SK-N-DZ (cell line): ENCODE data around the gene CFAP70.

Experiments
- DNase-seq: peaks from one replicate; pipeline ENCODE4 v3.0.0-alpha.2; 2015; ENCODE audit warnings: low spot score
- small RNA-seq, 2 experiments: library from RNA; depleted of rRNA; stranded (forward); fragments of <200 nt; gene quantifications; one replicate each; pipeline ENCODE3, GENCODE V24; 2014

Gene CFAP70

DNA sequence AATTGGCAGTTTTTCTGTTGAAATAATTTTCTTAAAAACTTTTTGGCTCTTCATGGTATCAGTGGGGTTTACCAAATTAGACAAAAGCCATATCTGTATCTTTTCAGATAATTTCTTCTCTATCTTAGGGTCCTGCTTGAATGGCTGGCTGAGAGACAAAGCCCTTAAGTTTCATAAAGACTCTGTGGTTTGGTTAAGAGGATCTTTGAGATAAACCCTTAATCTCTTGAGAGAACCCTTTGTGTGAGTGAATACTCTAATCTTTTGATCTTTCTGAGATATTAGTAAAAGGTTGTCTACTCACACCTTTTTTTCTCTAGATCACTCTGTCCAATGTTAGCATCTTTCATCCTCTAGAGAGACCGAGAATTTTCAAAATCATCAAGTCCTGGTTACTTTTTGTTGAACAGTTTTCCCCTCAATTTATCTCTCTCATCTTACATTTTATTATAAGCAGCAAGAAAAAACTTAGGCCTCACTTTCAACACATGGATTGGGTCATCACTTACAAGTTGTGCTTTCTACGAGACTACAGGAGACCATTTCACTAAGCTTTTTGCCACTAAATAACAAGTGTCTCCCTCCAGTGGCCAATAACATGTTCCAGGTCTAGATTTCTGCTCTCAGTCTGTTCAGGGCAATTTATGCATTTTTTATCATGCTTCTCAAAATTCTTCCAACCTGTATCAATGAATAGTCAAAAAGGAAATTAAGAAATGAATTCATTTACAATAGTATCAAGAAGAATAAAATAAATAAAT is 140.1 kb downstream of the CFAP70 start:
- no peak for DNase-seq

DNA sequence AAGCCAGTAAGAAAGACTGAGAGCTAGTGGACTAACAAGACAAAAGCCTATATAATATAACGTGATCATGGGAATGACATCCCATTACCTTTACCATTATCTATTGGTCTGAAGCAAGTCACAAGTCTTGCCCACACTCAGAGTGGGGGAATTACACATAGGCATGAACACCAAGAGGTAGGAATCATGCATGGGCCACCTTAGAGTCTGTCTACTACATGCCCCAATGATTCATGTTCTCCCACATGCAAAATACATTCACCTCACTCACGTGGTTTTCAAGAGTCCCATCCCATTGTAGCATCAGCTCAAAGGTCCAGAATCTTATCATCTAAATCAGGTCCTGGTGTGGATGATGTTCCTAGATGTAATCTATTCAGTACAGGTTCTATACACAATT is 141.0 kb downstream of the CFAP70 start:
- DNase-seq: no peak

DNA sequence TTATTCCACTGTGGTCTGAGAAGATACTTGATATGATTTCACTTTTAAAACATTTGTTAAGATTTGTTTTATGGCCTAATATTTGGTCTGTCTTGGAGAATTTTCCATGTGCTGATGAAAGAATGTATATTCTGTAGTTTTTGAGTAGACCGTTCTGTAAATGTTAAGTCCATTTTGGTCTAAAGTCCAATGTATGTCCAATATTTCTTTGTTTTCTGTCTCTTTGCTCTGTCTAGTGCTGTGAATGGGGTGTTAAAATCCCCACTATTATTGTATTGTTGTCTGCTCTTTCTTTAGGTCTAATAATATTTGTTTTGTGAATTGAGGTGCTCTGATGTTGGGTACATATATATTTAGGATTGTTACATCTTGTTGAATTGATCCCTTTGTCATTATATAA is 142.9 kb downstream of the CFAP70 start:
- no peak for DNase-seq

DNA sequence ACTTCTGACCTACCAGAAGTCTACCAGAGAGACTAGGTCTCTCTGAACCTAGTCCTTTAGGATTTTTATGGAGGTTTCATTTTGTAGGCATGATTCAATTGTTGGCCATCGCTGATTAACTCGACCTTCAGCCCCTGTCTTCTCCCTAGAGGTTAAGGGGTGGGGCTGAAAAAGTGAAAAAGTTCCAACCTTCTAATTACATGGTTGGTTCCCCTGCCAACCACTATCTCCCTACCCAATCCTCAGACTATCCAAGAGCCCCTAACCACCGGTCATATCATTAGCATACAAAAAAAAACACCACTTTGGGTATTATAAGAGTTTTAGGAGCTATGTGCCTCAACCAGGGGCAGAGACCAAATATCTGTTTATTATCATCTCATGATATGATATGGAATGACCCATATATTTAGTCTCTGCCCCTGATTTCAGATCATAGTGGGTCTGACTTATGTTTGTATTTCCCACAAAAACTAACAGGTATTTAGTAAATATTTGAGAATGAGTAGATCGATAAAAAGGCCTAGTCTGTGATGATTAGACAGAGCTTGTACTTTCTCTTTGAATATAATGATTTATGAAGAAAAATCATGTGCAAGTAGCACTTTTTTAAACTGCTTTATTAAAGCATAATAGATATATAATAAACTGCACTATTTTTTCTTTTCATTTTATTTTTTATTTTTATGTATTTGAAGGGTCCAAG is 147.4 kb downstream of the CFAP70 start:
- DNase-seq: no peak

DNA sequence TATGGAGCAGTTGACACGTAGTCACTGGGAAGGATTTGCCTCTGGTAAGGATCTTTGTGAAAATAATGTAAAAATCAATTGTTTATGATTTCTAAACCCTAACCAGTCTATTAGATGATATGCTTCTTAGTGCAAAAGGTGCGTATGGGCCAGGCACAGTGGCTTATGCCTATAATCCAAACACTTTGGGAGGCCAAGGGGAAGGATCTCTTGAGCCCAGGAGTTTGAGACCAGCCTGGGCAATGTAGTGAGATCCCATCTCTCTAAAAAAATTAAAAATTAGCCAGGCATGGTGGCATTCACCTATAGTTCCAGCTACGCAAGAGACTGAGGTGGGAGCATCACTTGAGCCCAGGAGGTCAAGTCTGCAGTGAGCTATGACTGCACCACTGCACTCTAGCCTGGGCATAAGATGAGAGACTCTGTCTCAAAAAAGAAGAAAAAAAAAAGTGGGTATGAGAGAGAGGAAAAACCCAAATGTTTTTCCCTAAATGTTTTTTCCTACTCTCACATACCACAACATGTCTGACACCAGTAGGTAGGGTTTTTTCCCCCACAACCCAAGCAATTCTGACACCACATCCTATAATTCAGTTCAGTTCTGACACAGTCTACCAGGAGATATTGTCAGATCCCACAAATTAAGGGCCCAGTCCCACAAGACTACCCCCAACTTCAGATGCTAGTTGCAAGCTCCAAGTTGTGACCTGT is 148.1 kb downstream of the CFAP70 start:
- DNase-seq: no peak

DNA sequence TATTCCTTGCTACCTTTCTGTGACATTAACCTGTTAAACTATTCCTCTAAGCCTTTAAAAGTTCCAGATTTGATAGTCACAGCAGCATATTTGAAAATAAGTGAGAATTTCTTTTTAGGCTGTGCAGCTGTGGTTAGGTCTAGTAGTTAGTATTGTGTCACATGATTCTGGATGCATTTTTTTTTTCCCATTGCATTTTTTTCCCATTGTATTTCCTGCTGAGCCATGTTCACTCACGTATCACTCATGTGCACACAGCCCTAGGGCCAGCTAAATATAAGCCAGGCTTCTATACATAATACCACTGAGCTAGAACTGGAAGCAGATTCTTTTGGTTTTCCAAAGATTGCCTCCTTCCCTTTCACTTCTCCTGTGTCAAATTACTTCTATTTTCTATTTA is 149.0 kb downstream of the CFAP70 start:
- no peak for DNase-seq

DNA sequence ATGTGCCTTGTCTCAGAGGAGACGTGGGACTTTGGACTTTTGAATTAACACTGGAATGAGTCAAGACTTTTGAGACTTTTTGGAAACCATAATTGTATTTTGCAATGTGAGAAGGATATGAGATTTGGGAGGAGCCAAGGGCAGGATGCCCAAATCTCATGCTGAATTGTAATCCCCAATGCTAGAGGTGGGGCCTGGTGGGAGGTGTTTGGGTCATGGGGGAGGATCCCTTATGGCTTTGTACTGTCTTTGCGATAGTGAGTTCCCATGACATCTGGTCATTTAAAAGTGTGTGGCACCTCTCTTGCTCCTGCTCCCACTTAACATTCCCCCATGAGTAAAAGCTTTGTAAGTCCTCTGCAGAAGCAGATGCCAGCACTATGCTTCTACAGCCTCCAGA is 150.8 kb downstream of the CFAP70 start:
- DNase-seq: no peak

DNA sequence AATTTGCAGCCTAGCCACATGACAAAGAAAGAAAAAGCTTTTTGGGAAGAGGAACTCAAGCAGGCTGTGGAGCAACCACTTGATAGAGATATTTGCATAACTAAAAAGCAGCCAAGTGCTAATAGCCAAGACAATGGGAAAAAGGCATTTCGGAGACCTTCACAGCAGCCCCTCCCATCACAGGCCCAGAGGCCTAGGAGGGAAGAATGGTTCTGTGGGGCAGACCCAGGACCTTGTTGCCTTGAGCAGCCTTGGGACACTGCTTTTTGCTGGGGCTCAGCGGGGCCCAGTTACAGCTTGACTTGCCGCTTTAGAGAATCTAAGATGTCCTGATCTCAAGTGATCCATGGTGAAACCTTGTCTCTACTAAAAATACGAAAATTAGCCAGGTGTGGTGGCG is 152.3 kb downstream of the CFAP70 start:
- DNase-seq: no peak

DNA sequence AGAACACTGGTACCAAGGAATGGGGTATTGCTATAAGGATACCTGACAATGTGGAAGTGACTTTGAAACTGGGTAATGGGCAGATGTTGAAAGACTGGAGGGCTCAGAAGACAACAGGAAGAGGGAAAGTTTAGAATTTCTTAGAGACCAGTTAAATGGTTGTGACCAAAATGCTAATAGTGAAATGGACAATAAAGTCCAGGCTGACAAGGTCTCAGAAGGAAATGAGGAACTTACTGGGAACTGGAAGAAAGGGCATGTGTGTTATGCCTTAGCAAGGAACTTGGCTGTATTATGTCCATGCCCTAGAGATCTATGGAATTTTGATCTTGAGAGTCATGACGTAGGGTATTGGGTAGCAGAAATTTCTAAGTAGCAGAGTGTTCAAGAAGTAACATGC is 152.8 kb downstream of the CFAP70 start:
- DNase-seq: no peak

DNA sequence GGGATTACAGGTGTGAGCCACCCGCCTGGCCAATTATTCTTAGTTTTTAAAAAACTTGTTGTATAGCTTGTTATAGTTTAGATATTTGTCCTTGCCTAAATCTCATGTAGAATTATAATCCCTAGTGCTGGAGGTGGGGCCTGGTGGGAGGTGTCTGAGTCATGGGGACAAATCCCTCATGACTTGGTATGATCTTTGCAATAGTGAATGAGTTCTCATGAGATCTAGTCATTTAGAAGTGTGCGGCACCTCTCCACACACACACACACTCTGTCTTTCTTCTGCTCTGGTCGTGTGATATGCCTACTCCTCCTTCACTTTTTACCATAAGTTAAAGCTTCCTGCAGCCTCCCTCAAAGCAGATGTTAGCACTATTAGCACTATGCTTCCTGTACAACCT is 153.6 kb downstream of the CFAP70 start:
- no peak for DNase-seq

Small RNA genes within 50 kb of the gene (small RNA-seq; reads per million reads assigned to genes)
- gene RF00019: 0 reads per million in 2 experiments
- 0 reads per million in 2 experiments for gene RNU6-833P
